HepG2 (cell line): ENCODE measurements around the gene ETV6. TPM values are rescaled to one million over a fixed set of nuclear protein-coding genes. Genes with fewer than 3 reads are reported as not detected.

ENCODE experiments used
- ATAC-seq: fragments of 200-7000 bp; cut with Tn5 transposase; 3 replicates; pipeline ENCODE4 v1.9.1; 2020; ENCODE audit warnings: mild to moderate bottlenecking, moderate library complexity
- BruUV-seq: library from RNA; stranded (reverse); fragments of 400-500 nt; replicated peaks from 2 replicates; lab custom pipeline; 2021; lab: Mats Ljungman, UMichigan
- CTCF ChIA-PET: fragments of 300-600 bp; formaldehyde crosslinking; extraction: SDS; loops from one replicate; lab custom pipeline; 2021; ENCODE audit warnings: low total read pairs, inconsistent platforms, low intra/inter-chr PET ratio; lab: Yijun Ruan, JAX
- POLR2A ChIA-PET: fragments of 350-600 bp; sonication (Branson Sonifier 250); formaldehyde crosslinking; loops from one replicate; lab custom pipeline; 2020; ENCODE audit warnings: antibody characterized with exemption, inconsistent platforms; lab: Yijun Ruan, JAX
- DNase-seq: peaks from one replicate; pipeline ENCODE4 v3.0.0-alpha.2; 2015; ENCODE audit warnings: low spot score
- FAIRE-seq: peaks from 3 replicates; lab custom pipeline; 2011; peaks lifted over from hg19 to GRCh38; lab: Jason Lieb, UNC
- H2AFZ ChIP-seq: one replicate; pipeline ENCODE4 v1.6.1; 2011; ENCODE audit warnings: low read length, inconsistent platforms
- H3K27ac ChIP-seq: fragments of 300-600 bp; 3 replicates; pipeline ENCODE4 v1.8.0; 2011; ENCODE audit warnings: mixed run types, mild to moderate bottlenecking, mixed read lengths, low read length, inconsistent platforms; ENCODE audit not compliant: insufficient read depth; ENCODE audit errors: extremely low read length
- H3K27me3 ChIP-seq, 2 experiments: fragments of 200-600 bp in 1 of 2; 2 replicates in 1 of 2; 3 replicates in 1 of 2; pipeline versions ENCODE4 v1.6.0 to v1.8.0; 2011; ENCODE audit warnings: low read length in 2 of 2, mild to moderate bottlenecking in 2 of 2, moderate library complexity in 2 of 2, inconsistent platforms in 1 of 2; ENCODE audit not compliant: insufficient read depth in 2 of 2, control insufficient read depth in 1 of 2
- H3K36me3 ChIP-seq, 2 experiments: fragments of 200-600 bp in 1 of 2; replicated peaks in 1 of 2; 2 replicates in 1 of 2; 3 replicates in 1 of 2; pipeline versions ENCODE4 v1.5.1 to v1.8.0; 2011; ENCODE audit warnings: low read length in 2 of 2, inconsistent platforms in 1 of 2; ENCODE audit not compliant: insufficient read depth in 2 of 2, control insufficient read depth in 1 of 2
- H3K4me1 ChIP-seq: 2 replicates; pipeline ENCODE4 v1.5.1; 2012; ENCODE audit warnings: low read length, inconsistent platforms; ENCODE audit not compliant: insufficient read depth
- H3K4me2 ChIP-seq: 2 replicates; pipeline ENCODE4 v1.6.0; 2011; ENCODE audit warnings: low read depth, low read length, inconsistent platforms
- H3K4me3 ChIP-seq, 3 experiments: fragments of 200-600 bp in 1 of 3; sonication (generic), shearing (Covaris generic) in 1 of 3; replicated peaks in 1 of 3; 2 replicates each; pipeline ENCODE4 v1.5.1; 2011 to 2016; ENCODE audit warnings: low read length in 3 of 3, inconsistent platforms in 2 of 3, low read depth in 2 of 3, mild to moderate bottlenecking in 2 of 3, control low read depth in 1 of 3, mixed read lengths in 1 of 3; ENCODE audit not compliant: insufficient read depth in 1 of 3
- H3K79me2 ChIP-seq: one replicate; pipeline ENCODE4 v1.6.1; 2011; ENCODE audit warnings: low read length, inconsistent platforms; ENCODE audit not compliant: insufficient read depth
- H3K9ac ChIP-seq: 2 replicates; pipeline ENCODE4 v1.6.0; 2011; ENCODE audit warnings: mild to moderate bottlenecking, low read depth, low read length, inconsistent platforms; ENCODE audit not compliant: insufficient read depth
- H3K9me3 ChIP-seq: 2 replicates; pipeline ENCODE4 v1.5.1; 2012; ENCODE audit warnings: mild to moderate bottlenecking, low read length
- H4K20me1 ChIP-seq: 2 replicates; pipeline ENCODE4 v1.6.0; 2011; ENCODE audit warnings: inconsistent platforms, mild to moderate bottlenecking, low read length, moderate library complexity; ENCODE audit not compliant: insufficient read depth
- FOXA1 ChIP-seq, 2 experiments: fragments of 450-650 bp in 1 of 2; sonication (generic) in 1 of 2; formaldehyde crosslinking in 1 of 2; IDR thresholded peaks; 2 replicates each; pipeline versions ENCODE4 v1.4.0 to v1.6.1; 2016 to 2020; ENCODE audit warnings: missing genetic modification reagents in 1 of 2
- RORA ChIP-seq: sonication (generic); formaldehyde crosslinking; IDR thresholded peaks from 2 replicates; pipeline ENCODE4 v1.5.0; 2020; ENCODE audit warnings: mild to moderate bottlenecking, missing genetic modification reagents, moderate library complexity
- SOX6 ChIP-seq, 2 experiments: fragments of 450-650 bp in 1 of 2; sonication (generic) in 1 of 2; formaldehyde crosslinking in 1 of 2; IDR thresholded peaks; 2 replicates each; pipeline versions ENCODE4 v1.4.0 to v1.6.1; 2017 to 2020; ENCODE audit warnings: antibody characterized with exemption in 1 of 2, mild to moderate bottlenecking in 1 of 2, missing genetic modification reagents in 1 of 2
- THAP7 ChIP-seq: sonication (generic); formaldehyde crosslinking; IDR thresholded peaks from 2 replicates; pipeline ENCODE4 v1.8.1; 2023; ENCODE audit warnings: mild to moderate bottlenecking, missing genetic modification reagents
- ZHX2 ChIP-seq, 2 experiments: sonication (generic) in 1 of 2; formaldehyde crosslinking in 1 of 2; IDR thresholded peaks; 2 replicates each; pipeline versions ENCODE4 v1.6.1 to v1.9.0; 2014 to 2022; ENCODE audit warnings: antibody characterized with exemption in 1 of 2, borderline replicate concordance in 1 of 2, inconsistent platforms in 1 of 2, low read depth in 1 of 2, missing genetic modification reagents in 1 of 2
- ZNF446 ChIP-seq: sonication (generic); formaldehyde crosslinking; IDR thresholded peaks from 2 replicates; pipeline ENCODE4 v1.5.0; 2020; ENCODE audit warnings: mild to moderate bottlenecking, missing genetic modification reagents
- ZNF816 ChIP-seq: sonication (generic); formaldehyde crosslinking; IDR thresholded peaks from 2 replicates; pipeline ENCODE4 v1.8.0; 2022; ENCODE audit warnings: missing genetic modification reagents, mild to moderate bottlenecking, borderline replicate concordance
- ZNF839 ChIP-seq: sonication (generic); formaldehyde crosslinking; IDR thresholded peaks from 2 replicates; pipeline ENCODE4 v1.4.0; 2020; ENCODE audit warnings: missing genetic modification reagents, mild to moderate bottlenecking, borderline replicate concordance
- WGBS: methylation state at CpG from one replicate; pipeline ENCODE4 v1.1.6; 2017; ENCODE audit warnings: low lambda C conversion rate; 5-methylcytosine and 5-hydroxymethylcytosine counted together
- in situ Hi-C: cut with HindIII; loops from 2 replicates; pipeline ENCODE4 v1.10.0; 2017; ENCODE audit warnings: low pct_unique_long_range_greater_than_20kb; ENCODE audit not compliant: extremely low pct_ligation_motif_present
- intact Hi-C: fragments of 100-400 bp; cut with micrococcal nuclease; formaldehyde crosslinking; loops from one replicate; pipeline ENCODE4 v1.10.0; 2022; ENCODE audit not compliant: unreplicated experiment
- polyA plus RNA-seq, 8 experiments: library from polyadenylated mRNA; depleted of rRNA in 3 of 8; stranded (reverse) in 7 of 8; unstranded in 1 of 8; fragments of >200 nt; fragmentation: Illumina TruSeq in 4 of 8; extraction: Trizol in 4 of 8; gene quantifications; 2 replicates each; pipeline versions ENCODE4 v1.2.1 to v1.2.3, GENCODE V29; 2011 to 2016; ENCODE audit warnings: low read depth in 4 of 8, missing spikeins in 1 of 8, mixed read lengths in 1 of 8; ENCODE audit not compliant: insufficient read depth in 1 of 8
- total RNA-seq, 5 experiments: library from RNA; depleted of rRNA; stranded (reverse); fragments of >200 nt; fragmentation: Illumina TruSeq; extraction: Trizol; gene quantifications; 2 replicates each; pipeline ENCODE4 v1.2.3, GENCODE V29; 2016; ENCODE audit warnings: low read depth in 1 of 5

The ETV6 gene
- total and polyA plus RNA-seq, 2 of the 13 experiments (the other 11 are each of a cell fraction or from before 2014, with no cell fraction given), result 2.2 to 3.0 TPM

- TF ChIP-seq ZNF839, result no peak
- no peak for TF ChIP-seq ZNF446
- no peak for TF ChIP-seq RORA (CRISPR knock-in tag)
- no peak for TF ChIP-seq ZHX2 (IDR thresholded peaks at IDR 0.05; ENCODE audit: low read depth)
- TF ChIP-seq ZHX2 (CRISPR knock-in tag; IDR thresholded peaks at IDR 0.05; ENCODE audit: borderline replicate concordance), result no peak
- no peak for TF ChIP-seq SOX6 (IDR thresholded peaks at IDR 0.05)
- no peak for TF ChIP-seq SOX6 (CRISPR knock-in tag; IDR thresholded peaks at IDR 0.05)
- TF ChIP-seq, all 625 proteins: peak for 0
These were observed 36.2 kb downstream of the ETV6 start (continued) for GRCh38 chr12:11685716-11686115.

GRCh38 chr12:11686120-11686519, 36.6 kb downstream of the ETV6 start:
- FAIRE-seq, result no peak
- in situ Hi-C loops, result no loop called here
- DNase-seq, result no peak
- H3K79me2 ChIP-seq, result no peaks in the 10 kb centered on the region
- no TSS peak for BruUV-seq
- H2AFZ ChIP-seq, result no peak overlapping the region
- TF ChIP-seq FOXA1 (IDR thresholded peaks at IDR 0.05), result no peak
- TF ChIP-seq FOXA1 (CRISPR knock-in tag; IDR thresholded peaks at IDR 0.05), result no peak
- TF ChIP-seq THAP7, result no peak
- TF ChIP-seq ZNF816, result no peak
- TF ChIP-seq, all 625 proteins: peak for 0
- 80% methylated on average over 2 of the region's 2 CpGs for WGBS
- H3K27ac ChIP-seq, result no peak overlapping the region
- ChIA-PET CTCF (no interaction called here), POLR2A (no interaction called here)
- no peaks in the 10 kb centered on the region for H3K9me3 ChIP-seq
- H3K9ac ChIP-seq, result no peak overlapping the region
- intact Hi-C loops, result no loop called here
- no peak for ATAC-seq
- H3K4me2 ChIP-seq, result no peak overlapping the region
- no peaks in the 10 kb centered on the region for H3K27me3 ChIP-seq
- H3K36me3 ChIP-seq, result no peaks in the 10 kb centered on the region
- H4K20me1 ChIP-seq, result no peaks in the 10 kb centered on the region
- H3K4me1 ChIP-seq, result peaks cover 27% of the 10 kb centered on the region
- no peak overlapping the region for H3K4me3 ChIP-seq
